Adrenal gland (tissue), 5 donors: Measurements from ENCODE around the gene KRTAP10-9.
"Not testable (repeated sequence)": the region's sequence is repeated elsewhere in the genome, so short reads cannot be mapped to it uniquely, and the experiment has no call there.

ENCODE experiments used
- CTCF ChIP-seq, 6 experiments: fragments of 450-650 bp in 4 of 6; fragments of 200-600 bp in 2 of 6; sonication (generic) in 1 of 6; IDR thresholded peaks; 1 replicate in 5 of 6; 2 replicates in 1 of 6; pipeline versions ENCODE4 v1.5.1 to v1.8.0; 2016 to 2021; ENCODE audit warnings: antibody characterized with exemption in 6 of 6, mild to moderate bottlenecking in 2 of 6, moderate library complexity in 1 of 6
- POLR2A ChIP-seq, 2 donors: fragments of 450-650 bp; IDR thresholded peaks; one replicate each; pipeline ENCODE4 v1.6.1; 2017; ENCODE audit warnings: antibody characterized with exemption in 2 of 2, mild to moderate bottlenecking in 2 of 2, moderate library complexity in 1 of 2
- donor health status: DM: no; HTN: no; CAD: no.

GRCh38 chr21:44627181-44627822 is 409 bp downstream of the KRTAP10-9 start:
- TF ChIP-seq CTCF, POLR2A (IDR thresholded peaks at IDR 0.05): not testable (repeated sequence)
